ENCODE measurements around the gene PRSS50.
A peak's percentile ranks its signal among the peaks of the same experiment; 100 is the strongest.

- TF ChIP-seq EZH2 (IDR thresholded peaks at IDR 0.05; ENCODE audit: borderline replicate concordance, low read length) (no peak), CTCF (conservative IDR thresholded peaks at IDR 0.05 in 1 of 2, IDR thresholded peaks at IDR 0.05 in 1 of 2; ENCODE audit: extremely low read depth in 1 of 2, insufficient read depth in 1 of 2, low read depth in 1 of 2, low read length in 2 of 2) (peak; percentile 94 to 98)
These were observed 12.6 kb downstream of the PRSS50 start for GRCh38 chr3:46705022-46705530.

All from mammary epithelial cell (primary cell).